CD8-positive, alpha-beta memory T cell (primary cell): ENCODE measurements around the gene ATOSA. TPM values are rescaled to one million over a fixed set of nuclear protein-coding genes. Genes with fewer than 3 reads are reported as not detected.

Experiments used
- CTCF ChIA-PET: fragments of 350-600 bp; sonication (Branson Sonifier 250); formaldehyde crosslinking; loops from one replicate; lab custom pipeline; 2021; ENCODE audit warnings: antibody characterized with exemption; lab: Charles Lee
- POLR2A ChIA-PET: fragments of 350-600 bp; sonication (Branson Sonifier 250); formaldehyde crosslinking; loops from one replicate; lab custom pipeline; 2021; ENCODE audit warnings: antibody characterized with exemption; lab: Charles Lee
- DNase-seq, 5 donors: peaks; one replicate each; pipeline versions ENCODE4 v3.0.0 to v3.0.0-alpha.2; 2020 to 2022; ENCODE audit warnings: mixed read lengths in 1 of 5
- H3K27ac ChIP-seq: one replicate; pipeline ENCODE4 v1.7.0; 2013; ENCODE audit warnings: low read depth, mild to moderate bottlenecking, low read length, moderate library complexity
- H3K27me3 ChIP-seq: 2 replicates; pipeline ENCODE4 v1.7.0; 2013; ENCODE audit warnings: low read length, mild to moderate bottlenecking; ENCODE audit not compliant: insufficient read depth, poor library complexity, severe bottlenecking
- H3K36me3 ChIP-seq: 2 replicates; pipeline ENCODE4 v1.7.0; 2013; ENCODE audit warnings: mild to moderate bottlenecking, low read length, moderate library complexity; ENCODE audit not compliant: insufficient read depth
- H3K4me1 ChIP-seq: 2 replicates; pipeline ENCODE4 v1.7.0; 2013; ENCODE audit warnings: mild to moderate bottlenecking, low read length, moderate library complexity; ENCODE audit not compliant: insufficient read depth
- H3K4me3 ChIP-seq: 2 replicates; pipeline ENCODE4 v1.7.0; 2013; ENCODE audit warnings: mild to moderate bottlenecking, low read length
- H3K9me3 ChIP-seq: 2 replicates; pipeline ENCODE4 v1.7.0; 2013; ENCODE audit warnings: mild to moderate bottlenecking, low read length
- H3K27ac Mint-ChIP-seq, 8 donors: one replicate each; pipeline ENCODE4 v1.8.0; 2020 to 2021; ENCODE audit warnings: mixed read lengths in 8 of 8, mild to moderate bottlenecking in 6 of 8, inconsistent platforms in 3 of 8, moderate library complexity in 3 of 8
- H3K27me3 Mint-ChIP-seq, 2 donors: one replicate each; pipeline ENCODE4 v1.8.0; 2020 to 2021; ENCODE audit warnings: mixed read lengths in 2 of 2, mild to moderate bottlenecking in 1 of 2, moderate library complexity in 1 of 2
- H3K36me3 Mint-ChIP-seq, 3 donors: one replicate each; pipeline ENCODE4 v1.8.0; 2020 to 2021; ENCODE audit warnings: mixed read lengths in 3 of 3, inconsistent platforms in 1 of 3, mild to moderate bottlenecking in 1 of 3
- H3K4me1 Mint-ChIP-seq, 3 donors: one replicate each; pipeline ENCODE4 v1.8.0; 2020 to 2021; ENCODE audit warnings: mixed read lengths in 3 of 3, inconsistent platforms in 1 of 3, mild to moderate bottlenecking in 1 of 3
- H3K4me3 Mint-ChIP-seq, 7 donors: one replicate each; pipeline ENCODE4 v1.8.0; 2020 to 2021; ENCODE audit warnings: mixed read lengths in 7 of 7, mild to moderate bottlenecking in 6 of 7, moderate library complexity in 4 of 7, inconsistent platforms in 2 of 7
- H3K9me3 Mint-ChIP-seq, 5 donors: one replicate each; pipeline ENCODE4 v1.8.0; 2020 to 2022; ENCODE audit warnings: mixed read lengths in 5 of 5, mild to moderate bottlenecking in 3 of 5, moderate library complexity in 2 of 5, inconsistent platforms in 1 of 5
- polyA plus RNA-seq: library from polyadenylated mRNA; unstranded; fragments of 300-500 nt; fragmentation: Illumina TruSeq; gene quantifications from one replicate; pipeline ENCODE4 v1.2.3, GENCODE V29; 2021
- total RNA-seq, 2 experiments: library from RNA; stranded (reverse); gene quantifications; one replicate each; pipeline ENCODE4 v1.2.3, GENCODE V29; 2021

The ATOSA gene
- total and polyA plus RNA-seq, 3 experiments from 2014 or later = 16.4 to 17.2 (median 17.1) TPM

DNA sequence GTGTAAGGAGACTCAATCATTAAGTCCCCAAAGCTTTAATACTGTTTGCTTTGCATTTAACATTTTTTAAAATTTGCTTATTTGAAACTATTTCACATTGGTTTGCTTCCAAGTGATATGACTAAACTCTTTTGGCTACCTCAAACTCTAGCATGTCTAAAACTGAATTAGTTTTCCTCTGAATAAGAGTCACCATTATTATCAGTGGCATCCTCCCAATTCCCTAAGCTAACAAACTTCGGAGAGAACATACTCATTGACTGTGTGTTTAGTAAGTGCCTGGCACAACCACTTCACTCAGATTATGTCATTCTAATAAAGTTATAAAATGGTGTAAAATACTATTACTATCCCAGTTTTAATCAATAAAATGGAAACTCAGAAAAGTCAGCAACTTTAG, 21.9 kb downstream of the ATOSA start:
- H3K27ac Mint-ChIP-seq = no peak overlapping the region
- DNase-seq = no peak
- no peaks in the 10 kb centered on the region for H3K27me3 Mint-ChIP-seq
- H3K27me3 ChIP-seq = no peaks in the 10 kb centered on the region
- H3K9me3 ChIP-seq = no peaks in the 10 kb centered on the region
- H3K4me1 ChIP-seq = peaks cover 4% of the 10 kb centered on the region
- H3K27ac ChIP-seq = no peak overlapping the region
- H3K4me1 Mint-ChIP-seq = peaks cover 49 to 81% (median 68%) of the 10 kb centered on the region in 3 donors
- H3K36me3 Mint-ChIP-seq = peaks cover 3 to 78% (median 22%) of the 10 kb centered on the region in 3 donors
- ChIA-PET CTCF (no interaction called here), POLR2A (no interaction called here)
- no peak overlapping the region for H3K4me3 ChIP-seq
- H3K9me3 Mint-ChIP-seq = no peaks in the 10 kb centered on the region
- no peak overlapping the region for H3K4me3 Mint-ChIP-seq
- peaks cover 13% of the 10 kb centered on the region for H3K36me3 ChIP-seq

GRCh38 chr15:52656412-52656811, 22.8 kb downstream of the ATOSA start:
- no peak overlapping the region for H3K4me3 Mint-ChIP-seq
- no peaks in the 10 kb centered on the region for H3K9me3 Mint-ChIP-seq

GRCh38 chr15:52653431-52653964, 25.7 kb downstream of the ATOSA start:
- peak overlapping the region in 6 of 8 donors; percentile 14 to 87 (median 30) for H3K27ac Mint-ChIP-seq
- peaks cover 3 to 70% (median 16%) of the 10 kb centered on the region in 3 donors for H3K36me3 Mint-ChIP-seq
- no peaks in the 10 kb centered on the region for H3K9me3 ChIP-seq
- no peaks in the 10 kb centered on the region for H3K27me3 ChIP-seq
- peaks cover 33 to 74% (median 50%) of the 10 kb centered on the region in 3 donors for H3K4me1 Mint-ChIP-seq
- H3K4me3 ChIP-seq = no peak overlapping the region
- no peak overlapping the region for H3K27ac ChIP-seq
- H3K36me3 ChIP-seq = peaks cover 7% of the 10 kb centered on the region
- H3K9me3 Mint-ChIP-seq = no peaks in the 10 kb centered on the region
- CTCF ChIA-PET = no interaction called here
- DNase-seq = no peak
- POLR2A ChIA-PET = interaction anchor here (1.2 kb wide), 1 partner anchor 24 kb away, joined by 3 read pairs; no protein-coding TSS in a partner anchor
- peaks cover 9% of the 10 kb centered on the region for H3K4me1 ChIP-seq
- no peak overlapping the region for H3K4me3 Mint-ChIP-seq
- no peaks in the 10 kb centered on the region for H3K27me3 Mint-ChIP-seq

More at GRCh38 chr15:52656412-52656811, 22.8 kb downstream of the ATOSA start:
- Histone ChIP-seq H3K27me3 (no peaks in the 10 kb centered on the region), H3K4me3 (no peak overlapping the region), H3K9me3 (no peaks in the 10 kb centered on the region), H3K36me3 (peaks cover 13% of the 10 kb centered on the region), H3K4me1 (peaks cover 9% of the 10 kb centered on the region), H3K27ac (no peak overlapping the region)
- POLR2A ChIA-PET = no interaction called here
- no peak for DNase-seq
- H3K27ac Mint-ChIP-seq = no peak overlapping the region
- H3K27me3 Mint-ChIP-seq = no peaks in the 10 kb centered on the region
- H3K4me1 Mint-ChIP-seq = peaks cover 47 to 81% (median 67%) of the 10 kb centered on the region in 3 donors
- CTCF ChIA-PET = no interaction called here
- peaks cover 3 to 76% (median 18%) of the 10 kb centered on the region in 3 donors for H3K36me3 Mint-ChIP-seq

DNA sequence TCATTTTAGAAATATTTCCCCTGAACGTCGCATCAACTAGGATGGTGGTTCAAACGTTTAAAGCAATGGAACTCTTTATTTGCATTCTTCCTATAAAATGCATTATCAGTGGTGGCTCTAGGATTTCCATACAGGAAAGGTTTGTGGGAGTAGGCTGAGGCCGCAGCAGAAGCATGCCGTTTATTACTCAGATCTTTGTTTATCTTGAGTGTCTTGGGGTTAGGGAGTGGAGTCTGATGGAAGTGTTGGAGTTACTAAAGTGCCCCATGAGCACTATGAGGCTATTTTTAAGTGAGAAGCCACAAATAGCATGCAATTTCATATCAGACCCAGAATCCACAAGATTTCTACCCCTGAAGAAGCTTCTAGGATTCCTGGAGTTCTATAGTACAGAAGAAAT, 26.2 kb downstream of the ATOSA start:
- POLR2A ChIA-PET = interaction anchor here (1.2 kb wide), 1 partner anchor 24 kb away, joined by 3 read pairs; no protein-coding TSS in a partner anchor
- no peaks in the 10 kb centered on the region for H3K9me3 Mint-ChIP-seq

GRCh38 chr15:52652286-52652685, 26.9 kb downstream of the ATOSA start:
- H3K27ac Mint-ChIP-seq = peak overlapping the region in 7 of 8 donors; percentile 23 to 96 (median 60)
- Histone ChIP-seq H3K4me1 (peaks cover 5% of the 10 kb centered on the region), H3K4me3 (no peak overlapping the region), H3K27me3 (no peaks in the 10 kb centered on the region), H3K9me3 (no peaks in the 10 kb centered on the region), H3K27ac (no peak overlapping the region), H3K36me3 (peaks cover 4% of the 10 kb centered on the region)
- POLR2A ChIA-PET = no interaction called here
- H3K4me1 Mint-ChIP-seq = peaks cover 28 to 64% (median 51%) of the 10 kb centered on the region in 3 donors
- CTCF ChIA-PET = interaction anchor here (1.0 to 1.5 kb wide), 2 partner anchors 25 to 79 kb away, joined by 3 to 5 read pairs; no protein-coding TSS in a partner anchor
- no peaks in the 10 kb centered on the region for H3K9me3 Mint-ChIP-seq
- H3K27me3 Mint-ChIP-seq = no peaks in the 10 kb centered on the region
- peak overlapping the region in 4 of 7 donors; percentile 43 to 65 (median 49) for H3K4me3 Mint-ChIP-seq
- DNase-seq = no peak
- peaks cover 3 to 66% (median 12%) of the 10 kb centered on the region in 3 donors for H3K36me3 Mint-ChIP-seq

More for the DNA sequence above, 26.2 kb downstream of the ATOSA start:
- Histone ChIP-seq H3K36me3 (peaks cover 3% of the 10 kb centered on the region), H3K27me3 (no peaks in the 10 kb centered on the region), H3K9me3 (no peaks in the 10 kb centered on the region), H3K4me1 (peaks cover 7% of the 10 kb centered on the region), H3K4me3 (no peak overlapping the region), H3K27ac (no peak overlapping the region)
- H3K27ac Mint-ChIP-seq = peak overlapping the region in 5 of 8 donors; percentile 14 to 87 (median 30)
- no peak for DNase-seq
- CTCF ChIA-PET = no interaction called here
- peaks cover 28 to 69% (median 45%) of the 10 kb centered on the region in 3 donors for H3K4me1 Mint-ChIP-seq
- peaks cover 3 to 66% (median 14%) of the 10 kb centered on the region in 3 donors for H3K36me3 Mint-ChIP-seq
- H3K27me3 Mint-ChIP-seq = no peaks in the 10 kb centered on the region
- no peak overlapping the region for H3K4me3 Mint-ChIP-seq

- Mint-ChIP-seq H3K4me1 (peaks cover 28 to 61% (median 52%) of the 10 kb centered on the region in 3 donors), H3K36me3 (peaks cover 3 to 65% (median 12%) of the 10 kb centered on the region in 3 donors), H3K27me3 (no peaks in the 10 kb centered on the region), H3K27ac (peak overlapping the region; percentile 29 to 96 (median 65)), H3K4me3 (peak overlapping the region in 6 of 7 donors; percentile 43 to 65 (median 51)), H3K9me3 (no peaks in the 10 kb centered on the region)
- no peaks in the 10 kb centered on the region for H3K9me3 ChIP-seq
- peak in 4 of 5 donors; percentile 10 to 56 (median 24) for DNase-seq
- H3K27ac ChIP-seq = no peak overlapping the region
- no peaks in the 10 kb centered on the region for H3K27me3 ChIP-seq
- ChIA-PET CTCF (interaction anchor here (1.0 to 1.5 kb wide), 3 partner anchors 26 to 79 kb away, joined by 3 to 5 read pairs (median 3); partner anchors contain the start of gene ATOSA), POLR2A (no interaction called here)
- peaks cover 5% of the 10 kb centered on the region for H3K4me1 ChIP-seq
- peaks cover 4% of the 10 kb centered on the region for H3K36me3 ChIP-seq
- H3K4me3 ChIP-seq = no peak overlapping the region
Measured at GRCh38 chr15:52651868-52652267, 27.3 kb downstream of the ATOSA start.

DNA sequence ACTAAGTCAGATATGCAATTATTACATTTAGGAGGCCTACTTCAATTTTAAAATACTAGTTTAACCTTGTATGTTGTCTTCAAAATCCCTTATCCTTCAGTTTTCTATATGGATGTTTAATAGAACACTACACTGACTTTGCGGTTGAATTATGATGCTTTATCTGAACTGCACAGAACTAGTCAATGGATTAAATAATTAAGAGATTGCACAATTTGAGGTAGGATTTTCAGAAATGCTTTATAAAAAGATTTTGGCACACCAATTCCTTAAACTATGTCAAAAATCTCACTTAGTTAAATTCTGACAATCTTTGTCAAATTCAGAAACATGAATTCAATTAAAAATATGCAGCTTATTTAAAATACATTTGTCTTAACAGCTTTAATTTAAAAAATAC, 28.1 kb downstream of the ATOSA start:
- ChIA-PET POLR2A (no interaction called here), CTCF (interaction anchor here (1.2 to 1.6 kb wide), 3 partner anchors 28 to 80 kb away, joined by 3 to 5 read pairs (median 3); partner anchors contain the start of gene ATOSA)
- H3K27ac ChIP-seq = no peak overlapping the region
- Mint-ChIP-seq H3K9me3 (no peaks in the 10 kb centered on the region), H3K36me3 (peaks cover 3 to 67% (median 12%) of the 10 kb centered on the region in 3 donors), H3K4me3 (peak overlapping the region in 1 of 7 donors; percentile 65), H3K4me1 (peaks cover 28 to 57% (median 52%) of the 10 kb centered on the region in 3 donors), H3K27ac (peak overlapping the region in 3 of 8 donors; percentile 2 to 32 (median 8)), H3K27me3 (no peaks in the 10 kb centered on the region)
- peaks cover 5% of the 10 kb centered on the region for H3K4me1 ChIP-seq
- no peaks in the 10 kb centered on the region for H3K27me3 ChIP-seq
- no peak overlapping the region for H3K4me3 ChIP-seq
- no peak for DNase-seq
- H3K36me3 ChIP-seq = peaks cover 4% of the 10 kb centered on the region
- no peaks in the 10 kb centered on the region for H3K9me3 ChIP-seq

- no peaks in the 10 kb centered on the region for H3K9me3 Mint-ChIP-seq
- Histone ChIP-seq H3K4me1 (peaks cover 5% of the 10 kb centered on the region), H3K9me3 (no peaks in the 10 kb centered on the region), H3K27ac (no peak overlapping the region), H3K4me3 (no peak overlapping the region), H3K36me3 (peaks cover 4% of the 10 kb centered on the region), H3K27me3 (no peaks in the 10 kb centered on the region)
- H3K4me1 Mint-ChIP-seq = peaks cover 24 to 45% (median 41%) of the 10 kb centered on the region in 3 donors
- ChIA-PET CTCF (no interaction called here), POLR2A (no interaction called here)
- no peak overlapping the region for H3K4me3 Mint-ChIP-seq
- peaks cover 0 to 67% (median 14%) of the 10 kb centered on the region in 3 donors for H3K36me3 Mint-ChIP-seq
- no peaks in the 10 kb centered on the region for H3K27me3 Mint-ChIP-seq
- peak overlapping the region in 1 of 8 donors; percentile 37 for H3K27ac Mint-ChIP-seq
- no peak for DNase-seq
Measured at GRCh38 chr15:52649686-52650085, 29.5 kb downstream of the ATOSA start.
